Endodermal cell (in vitro differentiated cells): ENCODE data around the gene IL18R1. TPM values are rescaled to one million over a fixed set of nuclear protein-coding genes. Genes with fewer than 3 reads are reported as not detected.

ENCODE experiments used
- DNase-seq: peaks from one replicate; pipeline ENCODE4 v3.0.0-alpha.2; 2017
- H3K27ac ChIP-seq: 2 replicates; pipeline ENCODE4 v1.5.1; 2013; ENCODE audit warnings: mild to moderate bottlenecking, low read depth, low read length, moderate library complexity
- H3K27me3 ChIP-seq: 2 replicates; pipeline ENCODE4 v1.6.1; 2013; ENCODE audit warnings: mild to moderate bottlenecking, low read length, moderate library complexity; ENCODE audit not compliant: insufficient read depth, control insufficient read depth, poor library complexity, severe bottlenecking
- H3K36me3 ChIP-seq: 2 replicates; pipeline ENCODE4 v1.7.0; 2013; ENCODE audit warnings: mild to moderate bottlenecking, low read length, moderate library complexity; ENCODE audit not compliant: control insufficient read depth, insufficient read depth
- H3K4me1 ChIP-seq: one replicate; pipeline ENCODE4 v1.7.0; 2013; ENCODE audit warnings: low read length; ENCODE audit not compliant: control insufficient read depth, insufficient read depth
- H3K4me3 ChIP-seq: 2 replicates; pipeline ENCODE4 v1.5.1; 2013; ENCODE audit warnings: mild to moderate bottlenecking, low read length, moderate library complexity
- H3K9ac ChIP-seq: 2 replicates; pipeline ENCODE4 v1.6.1; 2013; ENCODE audit warnings: mild to moderate bottlenecking, low read length, moderate library complexity; ENCODE audit not compliant: poor library complexity, severe bottlenecking; ENCODE audit errors: extremely low read depth
- H3K9me3 ChIP-seq: 2 replicates; pipeline ENCODE4 v1.6.1; 2013; ENCODE audit warnings: mild to moderate bottlenecking, low read length, moderate library complexity; ENCODE audit not compliant: control insufficient read depth
- H3K27ac Mint-ChIP-seq: 2 replicates; pipeline ENCODE4 v1.8.0; 2020; ENCODE audit warnings: mixed read lengths
- H3K27me3 Mint-ChIP-seq: 2 replicates; pipeline ENCODE4 v1.8.0; 2021; ENCODE audit warnings: mild to moderate bottlenecking, mixed read lengths; ENCODE audit not compliant: insufficient read depth
- H3K36me3 Mint-ChIP-seq: 2 replicates; pipeline ENCODE4 v1.8.0; 2020; ENCODE audit warnings: low read depth, mixed read lengths
- H3K4me1 Mint-ChIP-seq: 2 replicates; pipeline ENCODE4 v1.8.0; 2020; ENCODE audit warnings: mixed read lengths
- H3K4me3 Mint-ChIP-seq: 2 replicates; pipeline ENCODE4 v1.8.0; 2020; ENCODE audit warnings: mild to moderate bottlenecking, moderate library complexity, mixed read lengths
- H3K9me3 Mint-ChIP-seq: 2 replicates; pipeline ENCODE4 v1.8.0; 2020; ENCODE audit warnings: mild to moderate bottlenecking, mixed read lengths
- CTCF ChIP-seq: fragments of 200-600 bp; sonication (generic); conservative IDR thresholded peaks from 2 replicates; pipeline ENCODE4 v1.5.0; 2021; ENCODE audit warnings: antibody characterized with exemption, mild to moderate bottlenecking
- WGBS, 2 experiments: methylation state at CpG; one replicate each; pipeline versions ENCODE4 v1.1.5 to v1.1.7; 2013; ENCODE audit warnings: missing lambda C conversion rate in 2 of 2, mixed read lengths in 1 of 2; ENCODE audit not compliant: insufficient coverage in 1 of 2, insufficient read length in 1 of 2; 5-methylcytosine and 5-hydroxymethylcytosine counted together
- total RNA-seq, 2 donors: library from RNA; stranded (reverse); fragmentation: NEBNext Ultra II Directional in 1 of 2; extraction: Animal tissue kit (Norgen Biotek cat#: 25700) in 1 of 2; gene quantifications; 2 replicates in 1 of 2; 3 replicates in 1 of 2; pipeline ENCODE4 v1.2.1, GENCODE V29; 2021

Gene IL18R1
- total RNA-seq, 2 donors from 2014 or later: 2.2 to 2.4 TPM

- Histone ChIP-seq H3K27ac (no peak overlapping the region), H3K4me3 (no peak overlapping the region), H3K9ac (no peak overlapping the region), H3K27me3 (no peaks in the 10 kb centered on the region), H3K4me1 (no peaks in the 10 kb centered on the region), H3K9me3 (no peaks in the 10 kb centered on the region), H3K36me3 (no peaks in the 10 kb centered on the region)
- Mint-ChIP-seq H3K36me3 (no peaks in the 10 kb centered on the region), H3K4me1 (no peaks in the 10 kb centered on the region), H3K4me3 (no peak overlapping the region), H3K27me3 (peaks cover 19% of the 10 kb centered on the region), H3K27ac (no peak overlapping the region), H3K9me3 (peaks cover 6% of the 10 kb centered on the region)
- no peak for TF ChIP-seq CTCF
- WGBS, 2 experiments: 94% methylated on average over 1 of the region's 1 CpG; no CpG with 5 or more reads in 1 of the 2 experiments
- DNase-seq: no peak
These were observed 62.4 kb downstream of the IL18R1 start for GRCh38 chr2:102417946-102418345.

- Mint-ChIP-seq H3K36me3 (no peaks in the 10 kb centered on the region), H3K4me1 (no peaks in the 10 kb centered on the region), H3K9me3 (peaks cover 2% of the 10 kb centered on the region), H3K4me3 (no peak overlapping the region), H3K27me3 (peaks cover 24% of the 10 kb centered on the region), H3K27ac (no peak overlapping the region)
- Histone ChIP-seq H3K9ac (no peak overlapping the region), H3K27ac (no peak overlapping the region), H3K4me3 (no peak overlapping the region), H3K27me3 (no peaks in the 10 kb centered on the region), H3K9me3 (no peaks in the 10 kb centered on the region), H3K4me1 (no peaks in the 10 kb centered on the region), H3K36me3 (no peaks in the 10 kb centered on the region)
- no peak for DNase-seq
- 87 to 100% methylated on average over 1 to 2 of the region's 2 CpGs for WGBS, 2 experiments
- TF ChIP-seq CTCF: no peak
These were observed 62.9 kb downstream of the IL18R1 start for GRCh38 chr2:102418421-102418961.

- H3K9me3 Mint-ChIP-seq: no peaks in the 10 kb centered on the region
- H3K4me3 ChIP-seq: no peak overlapping the region
- no peak overlapping the region for H3K9ac ChIP-seq
- H3K27me3 ChIP-seq: peaks cover 8% of the 10 kb centered on the region
- H3K36me3 ChIP-seq: no peaks in the 10 kb centered on the region
- H3K36me3 Mint-ChIP-seq: no peaks in the 10 kb centered on the region
- H3K4me1 Mint-ChIP-seq: no peaks in the 10 kb centered on the region
- no peak overlapping the region for H3K4me3 Mint-ChIP-seq
- H3K4me1 ChIP-seq: no peaks in the 10 kb centered on the region
- no peak overlapping the region for H3K27ac Mint-ChIP-seq
- H3K9me3 ChIP-seq: no peaks in the 10 kb centered on the region
- DNase-seq: no peak
- 90% methylated on average over 3 to 4 of the region's 4 CpGs for WGBS, 2 experiments
- TF ChIP-seq CTCF: no peak
- H3K27ac ChIP-seq: no peak overlapping the region
- H3K27me3 Mint-ChIP-seq: peaks cover 24% of the 10 kb centered on the region
These were observed 64.7 kb downstream of the IL18R1 start for GRCh38 chr2:102420290-102420689.
